ENCODE measurements around the gene GCLC.
"Not testable (repeated sequence)": the region's sequence is repeated elsewhere in the genome, so short reads cannot be mapped to it uniquely, and the experiment has no call there.

The GCLC gene

GRCh38 chr6:53487080-53487479, 57.8 kb downstream of the GCLC start:
- DNase-seq = no peak

- DNase-seq = no peak
These were observed 58.2 kb downstream of the GCLC start for GRCh38 chr6:53486679-53487078.

- peak; percentile 56 for DNase-seq
These were observed 60.2 kb downstream of the GCLC start for GRCh38 chr6:53484476-53485280.

- no peak for DNase-seq
These were observed 61.2 kb downstream of the GCLC start for GRCh38 chr6:53483423-53484353.

- DNase-seq = no peak
These were observed 63.6 kb downstream of the GCLC start for GRCh38 chr6:53481323-53481722.

- not testable (repeated sequence) for DNase-seq
These were observed 64.1 kb downstream of the GCLC start for GRCh38 chr6:53480774-53481173.

GRCh38 chr6:53479871-53480270, 65.0 kb downstream of the GCLC start:
- DNase-seq = no peak

- DNase-seq = no peak
These were observed 67.9 kb downstream of the GCLC start for GRCh38 chr6:53476964-53477363.

GRCh38 chr6:53474010-53474409, 70.9 kb downstream of the GCLC start:
- no peak for DNase-seq

GRCh38 chr6:53469163-53469562, 75.7 kb downstream of the GCLC start:
- DNase-seq = no peak

GRCh38 chr6:53466257-53466656, 78.6 kb downstream of the GCLC start:
- DNase-seq = no peak

- DNase-seq = no peak
These were observed 79.2 kb downstream of the GCLC start for GRCh38 chr6:53465732-53466131.

GRCh38 chr6:53464927-53465460, 79.9 kb downstream of the GCLC start:
- DNase-seq = no peak

- no peak for DNase-seq
These were observed 80.4 kb downstream of the GCLC start for GRCh38 chr6:53464483-53464882.

GRCh38 chr6:53461696-53462095, 83.2 kb downstream of the GCLC start:
- DNase-seq = no peak

- no peak for DNase-seq
These were observed 83.8 kb downstream of the GCLC start for GRCh38 chr6:53461041-53461656.

GRCh38 chr6:53458105-53458866, 86.6 kb downstream of the GCLC start:
- DNase-seq = no peak

GRCh38 chr6:53456809-53457208, 88.1 kb downstream of the GCLC start:
- DNase-seq = no peak

GRCh38 chr6:53455678-53456077, 89.2 kb downstream of the GCLC start:
- no peak for DNase-seq

- no peak for DNase-seq
These were observed 93.7 kb downstream of the GCLC start for GRCh38 chr6:53451165-53451564.

- no peak for DNase-seq
These were observed 97.0 kb downstream of the GCLC start for GRCh38 chr6:53447865-53448264.
